Spinal cord (tissue), 10 donors: ENCODE data around the gene XPA. TPM values are rescaled to one million over a fixed set of nuclear protein-coding genes. Genes with fewer than 3 reads are reported as not detected.

Source experiments
- DNase-seq, 6 donors: peaks; one replicate each; pipeline versions ENCODE4 v3.0.0 to v3.0.0-alpha.2; 2013 to 2015; ENCODE audit warnings: low spot score in 6 of 6, low read depth in 4 of 6
- H3K27ac ChIP-seq: one replicate; pipeline ENCODE4 v1.5.1; 2013; ENCODE audit warnings: low read depth, low read length, control low read depth
- H3K27me3 ChIP-seq: one replicate; pipeline ENCODE4 v1.6.1; 2013; ENCODE audit warnings: low read length; ENCODE audit not compliant: control insufficient read depth, insufficient read depth
- H3K36me3 ChIP-seq: one replicate; pipeline ENCODE4 v1.6.1; 2013; ENCODE audit warnings: low read length; ENCODE audit not compliant: control insufficient read depth, insufficient read depth
- H3K4me1 ChIP-seq: one replicate; pipeline ENCODE4 v1.6.1; 2013; ENCODE audit warnings: low read length; ENCODE audit not compliant: control insufficient read depth, insufficient read depth
- H3K4me3 ChIP-seq: one replicate; pipeline ENCODE4 v1.5.1; 2013; ENCODE audit warnings: low read depth, low read length, control low read depth
- H3K9me3 ChIP-seq: one replicate; pipeline ENCODE4 v1.6.1; 2013; ENCODE audit warnings: low read length; ENCODE audit not compliant: control insufficient read depth, insufficient read depth
- WGBS: methylation state at CpG from one replicate; pipeline ENCODE4 v1.1.5; 2013; ENCODE audit warnings: missing lambda C conversion rate; ENCODE audit not compliant: insufficient coverage; 5-methylcytosine and 5-hydroxymethylcytosine counted together
- polyA plus RNA-seq, 2 donors: library from polyadenylated mRNA; unstranded; fragments of 120-200 nt; gene quantifications; one replicate each; pipeline ENCODE4 v1.2.1, GENCODE V29; 2013; ENCODE audit not compliant: insufficient read length in 2 of 2
- total RNA-seq, 2 donors: library from RNA; depleted of rRNA in 1 of 2; stranded (reverse); fragments of 120-200 nt in 1 of 2; fragments of >200 nt in 1 of 2; gene quantifications; one replicate each; pipeline versions ENCODE4 v1.2.3 to v1.2.4, GENCODE V29; 2013 to 2014
- donor health status: healthy.

Gene XPA
- total and polyA plus RNA-seq, 4 donors = 19.2 to 40.0 (median 29.7) TPM

- WGBS = 89% methylated on average over 3 of the region's 3 CpGs
- Histone ChIP-seq H3K4me3 (no peak overlapping the region), H3K27ac (no peak overlapping the region), H3K9me3 (no peaks in the 10 kb centered on the region), H3K36me3 (no peaks in the 10 kb centered on the region), H3K27me3 (no peaks in the 10 kb centered on the region), H3K4me1 (peaks cover 12% of the 10 kb centered on the region)
- DNase-seq = no peak
Measured at GRCh38 chr9:97636903-97637302, 60.2 kb downstream of the XPA start.

GRCh38 chr9:97635026-97635425 lies 62.1 kb downstream of the XPA start:
- WGBS = 87% methylated on average over 3 of the region's 7 CpGs
- no peaks in the 10 kb centered on the region for H3K27me3 ChIP-seq
- H3K4me1 ChIP-seq = peaks cover 22% of the 10 kb centered on the region
- no peak overlapping the region for H3K27ac ChIP-seq
- H3K9me3 ChIP-seq = no peaks in the 10 kb centered on the region
- no peaks in the 10 kb centered on the region for H3K36me3 ChIP-seq
- no peak overlapping the region for H3K4me3 ChIP-seq
- no peak for DNase-seq

GRCh38 chr9:97633859-97634490 lies 63.2 kb downstream of the XPA start:
- H3K27me3 ChIP-seq = no peaks in the 10 kb centered on the region
- peak overlapping the region; percentile 100 for H3K27ac ChIP-seq
- no peaks in the 10 kb centered on the region for H3K9me3 ChIP-seq
- peaks cover 22% of the 10 kb centered on the region for H3K4me1 ChIP-seq
- no peak for DNase-seq
- H3K36me3 ChIP-seq = no peaks in the 10 kb centered on the region
- 0% methylated on average over 43 of the region's 43 CpGs for WGBS
- peak overlapping the region; percentile 86 for H3K4me3 ChIP-seq

GRCh38 chr9:97632985-97633858 lies 63.9 kb downstream of the XPA start, which contains the start of the genes NCBP1 and TSTD2:
Gene NCBP1 (plus strand): TSS chr9:97633821. CDS start chr9:97633882, 61 bp downstream.
Gene TSTD2 (minus strand): TSS chr9:97633368. CDS start chr9:97627562, 5,806 bp downstream.
- 0% methylated on average over 83 of the region's 83 CpGs for WGBS
- Histone ChIP-seq H3K4me3 (peak within 1 kb of the TSS; percentile 86), H3K27me3 (no peaks in the 10 kb centered on the region), H3K36me3 (no peaks in the 10 kb centered on the region), H3K9me3 (no peaks in the 10 kb centered on the region), H3K27ac (peak within 1 kb of the TSS; percentile 100), H3K4me1 (peaks cover 22% of the 10 kb centered on the region)
- DNase-seq = peak; percentile 95 to 99 (median 98)

GRCh38 chr9:97632248-97632984 lies 64.7 kb downstream of the XPA start:
- peaks cover 22% of the 10 kb centered on the region for H3K4me1 ChIP-seq
- no peaks in the 10 kb centered on the region for H3K9me3 ChIP-seq
- H3K27ac ChIP-seq = peak overlapping the region; percentile 100
- peak overlapping the region; percentile 86 for H3K4me3 ChIP-seq
- no peaks in the 10 kb centered on the region for H3K36me3 ChIP-seq
- DNase-seq = peak in 2 of 6 donors; percentile 54 to 62
- 0% methylated on average over 25 of the region's 27 CpGs for WGBS
- no peaks in the 10 kb centered on the region for H3K27me3 ChIP-seq

- no peak for DNase-seq
- H3K4me3 ChIP-seq = no peak overlapping the region
- H3K9me3 ChIP-seq = no peaks in the 10 kb centered on the region
- no peaks in the 10 kb centered on the region for H3K27me3 ChIP-seq
- H3K27ac ChIP-seq = no peak overlapping the region
- H3K36me3 ChIP-seq = no peaks in the 10 kb centered on the region
- peaks cover 21% of the 10 kb centered on the region for H3K4me1 ChIP-seq
Measured at GRCh38 chr9:97630591-97630990, 66.5 kb downstream of the XPA start.

- Histone ChIP-seq H3K9me3 (no peaks in the 10 kb centered on the region), H3K4me1 (peaks cover 16% of the 10 kb centered on the region), H3K27ac (no peak overlapping the region), H3K4me3 (no peak overlapping the region), H3K27me3 (no peaks in the 10 kb centered on the region), H3K36me3 (no peaks in the 10 kb centered on the region)
- no peak for DNase-seq
Measured at GRCh38 chr9:97629156-97629555, 68.0 kb downstream of the XPA start.

- no peak for DNase-seq
- H3K36me3 ChIP-seq = peaks cover 3% of the 10 kb centered on the region
- H3K27ac ChIP-seq = no peak overlapping the region
- H3K27me3 ChIP-seq = no peaks in the 10 kb centered on the region
- peaks cover 16% of the 10 kb centered on the region for H3K4me1 ChIP-seq
- no CpG with 5 or more reads among the region's 3 CpGs for WGBS
- no peaks in the 10 kb centered on the region for H3K9me3 ChIP-seq
- H3K4me3 ChIP-seq = no peak overlapping the region
Measured at GRCh38 chr9:97628668-97629067, 68.5 kb downstream of the XPA start.

- Histone ChIP-seq H3K4me3 (no peak overlapping the region), H3K27ac (no peak overlapping the region), H3K36me3 (peaks cover 5% of the 10 kb centered on the region), H3K4me1 (peaks cover 16% of the 10 kb centered on the region), H3K9me3 (no peaks in the 10 kb centered on the region), H3K27me3 (no peaks in the 10 kb centered on the region)
- no peak for DNase-seq
- WGBS = no CpG with 5 or more reads among the region's 5 CpGs
Measured at GRCh38 chr9:97627624-97628023, 69.5 kb downstream of the XPA start.
